Lower leg skin (tissue), 3 donors: ENCODE data around the gene WNT1.

Source experiments
- POLR2A ChIP-seq, 2 donors: fragments of 450-650 bp; IDR thresholded peaks; one replicate each; pipeline ENCODE4 v1.6.1; 2016 to 2017; ENCODE audit warnings: antibody characterized with exemption in 2 of 2, mild to moderate bottlenecking in 1 of 2, moderate library complexity in 1 of 2
- TF ChIP-seq, protein P1 (sequence below), 3 donors: fragments of 450-650 bp; IDR thresholded peaks; one replicate each; pipeline ENCODE4 v1.5.1; 2016; ENCODE audit warnings: antibody characterized with exemption in 3 of 3, mild to moderate bottlenecking in 3 of 3, moderate library complexity in 2 of 3

DNA sequence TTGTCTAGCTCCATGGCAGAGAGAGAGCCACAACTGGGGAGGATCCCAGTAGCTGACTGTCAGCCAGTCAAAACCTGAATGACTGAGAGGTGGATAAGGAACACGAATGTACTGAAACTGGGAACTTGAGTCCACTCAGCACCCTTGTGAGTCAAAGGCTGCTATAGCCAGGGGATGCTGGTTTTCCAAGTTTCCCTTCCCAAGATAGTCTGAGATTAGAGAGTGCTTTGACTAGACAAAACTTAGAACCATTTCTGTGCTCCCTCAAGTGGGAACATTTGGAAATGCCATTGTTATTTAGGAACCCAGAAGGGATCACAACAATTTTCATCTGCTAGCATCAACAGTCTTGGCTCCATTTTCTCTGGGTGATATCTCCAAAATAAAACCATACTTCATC lies 36.4 kb downstream of the WNT1 start:
- TF ChIP-seq, protein P1, sequence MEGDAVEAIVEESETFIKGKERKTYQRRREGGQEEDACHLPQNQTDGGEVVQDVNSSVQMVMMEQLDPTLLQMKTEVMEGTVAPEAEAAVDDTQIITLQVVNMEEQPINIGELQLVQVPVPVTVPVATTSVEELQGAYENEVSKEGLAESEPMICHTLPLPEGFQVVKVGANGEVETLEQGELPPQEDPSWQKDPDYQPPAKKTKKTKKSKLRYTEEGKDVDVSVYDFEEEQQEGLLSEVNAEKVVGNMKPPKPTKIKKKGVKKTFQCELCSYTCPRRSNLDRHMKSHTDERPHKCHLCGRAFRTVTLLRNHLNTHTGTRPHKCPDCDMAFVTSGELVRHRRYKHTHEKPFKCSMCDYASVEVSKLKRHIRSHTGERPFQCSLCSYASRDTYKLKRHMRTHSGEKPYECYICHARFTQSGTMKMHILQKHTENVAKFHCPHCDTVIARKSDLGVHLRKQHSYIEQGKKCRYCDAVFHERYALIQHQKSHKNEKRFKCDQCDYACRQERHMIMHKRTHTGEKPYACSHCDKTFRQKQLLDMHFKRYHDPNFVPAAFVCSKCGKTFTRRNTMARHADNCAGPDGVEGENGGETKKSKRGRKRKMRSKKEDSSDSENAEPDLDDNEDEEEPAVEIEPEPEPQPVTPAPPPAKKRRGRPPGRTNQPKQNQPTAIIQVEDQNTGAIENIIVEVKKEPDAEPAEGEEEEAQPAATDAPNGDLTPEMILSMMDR (IDR thresholded peaks at IDR 0.05): no peak
- TF ChIP-seq POLR2A (IDR thresholded peaks at IDR 0.05): no peak
